ENCODE data around the gene NDUFV2. TPM values are rescaled to one million over a fixed set of nuclear protein-coding genes. Genes with fewer than 3 reads are reported as not detected.

NDUFV2 gene
- total and polyA plus RNA-seq, 2 of the 13 experiments (the other 11 are each of a cell fraction or from before 2014, with no cell fraction given): 216 to 299 TPM

GRCh38 chr18:9104244-9104901, 1.9 kb downstream of the NDUFV2 start (continued):
- TF ChIP-seq, protein P1, sequence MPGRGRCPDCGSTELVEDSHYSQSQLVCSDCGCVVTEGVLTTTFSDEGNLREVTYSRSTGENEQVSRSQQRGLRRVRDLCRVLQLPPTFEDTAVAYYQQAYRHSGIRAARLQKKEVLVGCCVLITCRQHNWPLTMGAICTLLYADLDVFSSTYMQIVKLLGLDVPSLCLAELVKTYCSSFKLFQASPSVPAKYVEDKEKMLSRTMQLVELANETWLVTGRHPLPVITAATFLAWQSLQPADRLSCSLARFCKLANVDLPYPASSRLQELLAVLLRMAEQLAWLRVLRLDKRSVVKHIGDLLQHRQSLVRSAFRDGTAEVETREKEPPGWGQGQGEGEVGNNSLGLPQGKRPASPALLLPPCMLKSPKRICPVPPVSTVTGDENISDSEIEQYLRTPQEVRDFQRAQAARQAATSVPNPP (CRISPR knock-in tag; IDR thresholded peaks at IDR 0.05): no peak
- TF ChIP-seq, protein P2, sequence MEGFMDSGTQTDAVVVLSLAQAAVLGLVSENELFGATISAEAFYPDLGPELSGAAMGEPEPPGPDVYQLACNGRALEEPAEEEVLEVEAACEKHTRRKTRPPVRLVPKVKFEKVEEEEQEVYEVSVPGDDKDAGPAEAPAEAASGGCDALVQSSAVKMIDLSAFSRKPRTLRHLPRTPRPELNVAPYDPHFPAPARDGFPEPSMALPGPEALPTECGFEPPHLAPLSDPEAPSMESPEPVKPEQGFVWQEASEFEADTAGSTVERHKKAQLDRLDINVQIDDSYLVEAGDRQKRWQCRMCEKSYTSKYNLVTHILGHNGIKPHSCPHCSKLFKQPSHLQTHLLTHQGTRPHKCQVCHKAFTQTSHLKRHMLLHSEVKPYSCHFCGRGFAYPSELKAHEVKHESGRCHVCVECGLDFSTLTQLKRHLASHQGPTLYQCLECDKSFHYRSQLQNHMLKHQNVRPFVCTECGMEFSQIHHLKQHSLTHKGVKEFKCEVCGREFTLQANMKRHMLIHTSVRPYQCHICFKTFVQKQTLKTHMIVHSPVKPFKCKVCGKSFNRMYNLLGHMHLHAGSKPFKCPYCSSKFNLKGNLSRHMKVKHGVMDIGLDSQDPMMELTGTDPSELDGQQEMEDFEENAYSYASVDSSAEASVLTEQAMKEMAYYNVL (CRISPR knock-in tag; IDR thresholded peaks at IDR 0.05; ENCODE audit: borderline replicate concordance): peak; percentile 92
- TF ChIP-seq RBFOX2 (IDR thresholded peaks at IDR 0.05; ENCODE audit: low read depth, low read length) (peak; percentile 34; the same call in 1 of the 2 replicates), ZNF772 (CRISPR knock-in tag; IDR thresholded peaks at IDR 0.05) (no peak), SAP130 (CRISPR knock-in tag; IDR thresholded peaks at IDR 0.05; ENCODE audit: low read depth) (peak; percentile 41), EP300 (IDR thresholded peaks at IDR 0.05; ENCODE audit: low read depth in 2 of 2, low read length in 2 of 2) (peak in 1 of 2 experiments; percentile 52; a peak in 1 of 4 replicates), EP300 (CRISPR knock-in tag; IDR thresholded peaks at IDR 0.05; ENCODE audit: borderline replicate concordance) (no peak), ARID3A (IDR thresholded peaks at IDR 0.05; ENCODE audit: low read depth, low read length) (peak; percentile 64; the same call in 1 of the 2 replicates), ZNF460 (CRISPR knock-in tag; IDR thresholded peaks at IDR 0.05; ENCODE audit: borderline replicate concordance) (no peak), HNRNPK (IDR thresholded peaks at IDR 0.05; ENCODE audit: low read depth, low read length, poor library complexity, severe bottlenecking) (peak; percentile 77)
- TF ChIP-seq, protein P3, sequence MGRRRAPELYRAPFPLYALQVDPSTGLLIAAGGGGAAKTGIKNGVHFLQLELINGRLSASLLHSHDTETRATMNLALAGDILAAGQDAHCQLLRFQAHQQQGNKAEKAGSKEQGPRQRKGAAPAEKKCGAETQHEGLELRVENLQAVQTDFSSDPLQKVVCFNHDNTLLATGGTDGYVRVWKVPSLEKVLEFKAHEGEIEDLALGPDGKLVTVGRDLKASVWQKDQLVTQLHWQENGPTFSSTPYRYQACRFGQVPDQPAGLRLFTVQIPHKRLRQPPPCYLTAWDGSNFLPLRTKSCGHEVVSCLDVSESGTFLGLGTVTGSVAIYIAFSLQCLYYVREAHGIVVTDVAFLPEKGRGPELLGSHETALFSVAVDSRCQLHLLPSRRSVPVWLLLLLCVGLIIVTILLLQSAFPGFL (CRISPR knock-in tag; IDR thresholded peaks at IDR 0.05): no peak
- TF ChIP-seq, protein P4, sequence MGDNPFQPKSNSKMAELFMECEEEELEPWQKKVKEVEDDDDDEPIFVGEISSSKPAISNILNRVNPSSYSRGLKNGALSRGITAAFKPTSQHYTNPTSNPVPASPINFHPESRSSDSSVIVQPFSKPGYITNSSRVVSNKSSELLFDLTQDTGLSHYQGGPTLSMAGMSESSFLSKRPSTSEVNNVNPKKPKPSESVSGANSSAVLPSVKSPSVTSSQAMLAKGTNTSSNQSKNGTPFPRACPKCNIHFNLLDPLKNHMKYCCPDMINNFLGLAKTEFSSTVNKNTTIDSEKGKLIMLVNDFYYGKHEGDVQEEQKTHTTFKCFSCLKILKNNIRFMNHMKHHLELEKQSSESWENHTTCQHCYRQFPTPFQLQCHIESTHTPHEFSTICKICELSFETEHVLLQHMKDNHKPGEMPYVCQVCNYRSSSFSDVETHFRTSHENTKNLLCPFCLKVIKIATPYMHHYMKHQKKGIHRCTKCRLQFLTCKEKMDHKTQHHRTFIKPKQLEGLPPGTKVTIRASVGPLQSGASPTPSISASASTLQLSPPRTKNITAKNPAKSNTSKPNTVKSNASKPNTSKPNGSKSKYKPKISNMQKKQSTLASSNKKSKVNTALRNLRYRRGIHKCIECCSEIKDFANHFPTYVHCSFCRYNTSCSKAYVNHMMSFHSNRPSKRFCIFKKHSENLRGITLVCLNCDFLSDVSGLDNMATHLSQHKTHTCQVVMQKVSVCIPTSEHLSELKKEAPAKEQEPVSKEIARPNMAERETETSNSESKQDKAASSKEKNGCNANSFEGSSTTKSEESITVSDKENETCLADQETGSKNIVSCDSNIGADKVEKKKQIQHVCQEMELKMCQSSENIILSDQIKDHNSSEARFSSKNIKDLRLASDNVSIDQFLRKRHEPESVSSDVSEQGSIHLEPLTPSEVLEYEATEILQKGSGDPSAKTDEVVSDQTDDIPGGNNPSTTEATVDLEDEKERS (CRISPR knock-in tag; IDR thresholded peaks at IDR 0.05): no peak
- TF ChIP-seq, protein P5, sequence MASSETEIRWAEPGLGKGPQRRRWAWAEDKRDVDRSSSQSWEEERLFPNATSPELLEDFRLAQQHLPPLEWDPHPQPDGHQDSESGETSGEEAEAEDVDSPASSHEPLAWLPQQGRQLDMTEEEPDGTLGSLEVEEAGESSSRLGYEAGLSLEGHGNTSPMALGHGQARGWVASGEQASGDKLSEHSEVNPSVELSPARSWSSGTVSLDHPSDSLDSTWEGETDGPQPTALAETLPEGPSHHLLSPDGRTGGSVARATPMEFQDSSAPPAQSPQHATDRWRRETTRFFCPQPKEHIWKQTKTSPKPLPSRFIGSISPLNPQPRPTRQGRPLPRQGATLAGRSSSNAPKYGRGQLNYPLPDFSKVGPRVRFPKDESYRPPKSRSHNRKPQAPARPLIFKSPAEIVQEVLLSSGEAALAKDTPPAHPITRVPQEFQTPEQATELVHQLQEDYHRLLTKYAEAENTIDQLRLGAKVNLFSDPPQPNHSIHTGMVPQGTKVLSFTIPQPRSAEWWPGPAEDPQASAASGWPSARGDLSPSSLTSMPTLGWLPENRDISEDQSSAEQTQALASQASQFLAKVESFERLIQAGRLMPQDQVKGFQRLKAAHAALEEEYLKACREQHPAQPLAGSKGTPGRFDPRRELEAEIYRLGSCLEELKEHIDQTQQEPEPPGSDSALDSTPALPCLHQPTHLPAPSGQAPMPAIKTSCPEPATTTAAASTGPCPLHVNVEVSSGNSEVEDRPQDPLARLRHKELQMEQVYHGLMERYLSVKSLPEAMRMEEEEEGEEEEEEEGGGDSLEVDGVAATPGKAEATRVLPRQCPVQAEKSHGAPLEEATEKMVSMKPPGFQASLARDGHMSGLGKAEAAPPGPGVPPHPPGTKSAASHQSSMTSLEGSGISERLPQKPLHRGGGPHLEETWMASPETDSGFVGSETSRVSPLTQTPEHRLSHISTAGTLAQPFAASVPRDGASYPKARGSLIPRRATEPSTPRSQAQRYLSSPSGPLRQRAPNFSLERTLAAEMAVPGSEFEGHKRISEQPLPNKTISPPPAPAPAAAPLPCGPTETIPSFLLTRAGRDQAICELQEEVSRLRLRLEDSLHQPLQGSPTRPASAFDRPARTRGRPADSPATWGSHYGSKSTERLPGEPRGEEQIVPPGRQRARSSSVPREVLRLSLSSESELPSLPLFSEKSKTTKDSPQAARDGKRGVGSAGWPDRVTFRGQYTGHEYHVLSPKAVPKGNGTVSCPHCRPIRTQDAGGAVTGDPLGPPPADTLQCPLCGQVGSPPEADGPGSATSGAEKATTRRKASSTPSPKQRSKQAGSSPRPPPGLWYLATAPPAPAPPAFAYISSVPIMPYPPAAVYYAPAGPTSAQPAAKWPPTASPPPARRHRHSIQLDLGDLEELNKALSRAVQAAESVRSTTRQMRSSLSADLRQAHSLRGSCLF (CRISPR knock-in tag; IDR thresholded peaks at IDR 0.05; ENCODE audit: borderline replicate concordance): no peak
